ENCODE results near the gene TMEM18.

TMEM18 gene

DNA sequence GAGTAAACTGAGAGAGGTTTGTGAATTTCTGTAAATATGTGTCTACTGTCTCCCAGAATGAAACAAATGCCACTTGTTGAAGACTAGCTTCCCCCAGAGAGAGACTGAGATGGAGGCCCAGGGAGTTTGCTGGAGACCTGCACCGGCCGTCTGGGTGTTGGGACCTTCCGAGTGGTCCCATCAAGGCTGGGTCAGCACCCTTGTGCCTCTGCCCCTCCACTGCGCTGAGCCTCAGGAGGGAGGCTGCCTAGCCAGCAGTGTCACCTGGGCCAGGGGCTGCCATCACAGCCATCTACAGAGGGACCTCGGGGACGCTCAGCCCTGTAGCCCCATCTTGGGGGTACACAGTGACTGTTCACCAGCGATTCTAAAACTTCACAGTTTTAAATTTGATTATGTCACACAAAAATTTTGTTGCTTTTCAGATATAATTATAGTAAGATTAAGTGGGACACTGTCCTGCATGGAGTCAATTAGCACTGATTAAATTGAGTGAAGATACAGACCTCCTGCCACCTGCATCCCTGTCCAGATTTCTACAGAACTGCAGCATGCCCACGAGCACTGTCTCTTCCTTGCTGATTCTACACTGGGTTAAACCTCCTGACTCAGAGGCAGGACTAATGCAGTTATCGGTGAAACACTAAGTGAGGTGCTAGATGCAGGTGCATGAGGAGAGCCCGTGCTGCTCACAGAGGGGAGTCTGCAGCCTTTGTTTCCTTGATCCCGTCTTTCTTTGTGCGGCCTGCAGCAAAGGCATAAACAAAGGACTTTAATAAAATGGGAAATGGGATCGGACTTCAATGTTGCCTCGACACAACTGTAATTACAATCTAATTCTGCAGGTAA lies 50.5 kb downstream of the TMEM18 start:
- TF ChIP-seq, protein P1, sequence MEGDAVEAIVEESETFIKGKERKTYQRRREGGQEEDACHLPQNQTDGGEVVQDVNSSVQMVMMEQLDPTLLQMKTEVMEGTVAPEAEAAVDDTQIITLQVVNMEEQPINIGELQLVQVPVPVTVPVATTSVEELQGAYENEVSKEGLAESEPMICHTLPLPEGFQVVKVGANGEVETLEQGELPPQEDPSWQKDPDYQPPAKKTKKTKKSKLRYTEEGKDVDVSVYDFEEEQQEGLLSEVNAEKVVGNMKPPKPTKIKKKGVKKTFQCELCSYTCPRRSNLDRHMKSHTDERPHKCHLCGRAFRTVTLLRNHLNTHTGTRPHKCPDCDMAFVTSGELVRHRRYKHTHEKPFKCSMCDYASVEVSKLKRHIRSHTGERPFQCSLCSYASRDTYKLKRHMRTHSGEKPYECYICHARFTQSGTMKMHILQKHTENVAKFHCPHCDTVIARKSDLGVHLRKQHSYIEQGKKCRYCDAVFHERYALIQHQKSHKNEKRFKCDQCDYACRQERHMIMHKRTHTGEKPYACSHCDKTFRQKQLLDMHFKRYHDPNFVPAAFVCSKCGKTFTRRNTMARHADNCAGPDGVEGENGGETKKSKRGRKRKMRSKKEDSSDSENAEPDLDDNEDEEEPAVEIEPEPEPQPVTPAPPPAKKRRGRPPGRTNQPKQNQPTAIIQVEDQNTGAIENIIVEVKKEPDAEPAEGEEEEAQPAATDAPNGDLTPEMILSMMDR (IDR thresholded peaks at IDR 0.05; ENCODE audit: extremely low read depth, missing control alignments): no peak

GRCh38 chr2:625415-626333 lies 51.5 kb downstream of the TMEM18 start:
- TF ChIP-seq, protein P1 (IDR thresholded peaks at IDR 0.05; ENCODE audit: extremely low read depth, missing control alignments): no peak

More for the DNA sequence above, 50.5 kb downstream of the TMEM18 start:
- no peak for DNase-seq (ENCODE audit: low spot score)

DNA sequence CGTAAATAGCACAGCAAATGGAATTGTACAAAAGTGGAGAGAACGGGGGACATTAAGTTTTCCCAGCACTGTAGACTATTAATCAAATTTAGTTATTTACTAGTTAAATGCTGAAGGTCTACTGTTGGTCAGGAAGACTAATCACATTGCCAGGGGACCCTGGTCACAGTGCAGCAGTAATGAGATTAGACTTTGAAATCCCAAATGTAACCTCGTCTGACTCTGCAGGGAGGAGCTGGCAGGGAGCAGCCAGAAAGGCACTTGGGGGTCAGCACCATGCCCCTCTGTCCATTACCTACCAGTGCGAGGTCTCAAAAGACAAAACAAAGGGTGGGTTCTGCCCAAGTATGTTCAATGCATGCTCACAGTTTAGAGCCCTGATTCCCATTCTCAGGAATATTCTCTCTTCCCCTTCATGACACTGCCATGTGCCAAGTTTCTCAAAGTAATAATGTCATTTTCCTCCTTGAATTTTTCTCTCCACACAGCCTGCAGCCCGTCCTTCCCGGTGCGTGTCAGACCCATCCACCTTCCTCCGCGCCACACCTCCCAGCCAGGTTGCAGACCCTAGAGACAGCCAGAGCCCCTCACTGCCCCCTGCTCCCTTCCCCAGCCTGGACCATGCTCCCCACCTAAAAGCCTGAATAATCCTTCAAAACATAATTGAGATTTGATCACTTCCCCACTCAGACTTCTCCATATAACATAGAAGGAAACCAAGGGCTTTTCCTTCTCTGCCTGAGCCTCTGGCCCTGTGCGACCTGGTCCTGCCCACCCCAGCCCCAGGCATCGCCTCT lies 52.5 kb downstream of the TMEM18 start:
- TF ChIP-seq, protein P1 (IDR thresholded peaks at IDR 0.05; ENCODE audit: extremely low read depth, missing control alignments): no peak
- DNase-seq (ENCODE audit: low spot score): no peak

More at GRCh38 chr2:625415-626333, 51.5 kb downstream of the TMEM18 start:
- no peak for DNase-seq (ENCODE audit: low spot score)

DNA sequence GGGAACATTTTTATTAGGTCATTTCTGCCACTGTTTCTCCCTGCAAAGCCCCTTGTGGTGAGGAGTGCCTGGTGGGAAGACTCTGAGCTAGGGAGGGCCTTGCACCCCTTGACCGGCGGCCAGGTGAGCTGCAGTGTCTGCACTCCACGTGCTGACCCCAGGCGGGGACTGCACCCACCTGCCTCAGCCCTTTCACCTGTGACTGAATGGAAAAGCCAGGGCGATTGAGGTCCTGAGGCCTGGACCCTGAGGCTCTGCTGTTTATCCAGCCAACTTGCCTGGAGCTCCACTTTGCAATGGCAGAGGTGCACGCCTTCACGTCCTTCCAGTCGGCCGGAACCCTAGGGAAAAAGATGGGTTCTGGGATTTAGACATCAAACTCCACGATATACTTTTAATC lies 53.1 kb downstream of the TMEM18 start:
- DNase-seq (ENCODE audit: low spot score): no peak
- TF ChIP-seq, protein P1 (IDR thresholded peaks at IDR 0.05; ENCODE audit: extremely low read depth, missing control alignments): no peak

- DNase-seq (ENCODE audit: low spot score): no peak
- TF ChIP-seq, protein P1 (IDR thresholded peaks at IDR 0.05; ENCODE audit: extremely low read depth, missing control alignments): no peak
These were observed 53.9 kb downstream of the TMEM18 start for GRCh38 chr2:623130-623922.

DNA sequence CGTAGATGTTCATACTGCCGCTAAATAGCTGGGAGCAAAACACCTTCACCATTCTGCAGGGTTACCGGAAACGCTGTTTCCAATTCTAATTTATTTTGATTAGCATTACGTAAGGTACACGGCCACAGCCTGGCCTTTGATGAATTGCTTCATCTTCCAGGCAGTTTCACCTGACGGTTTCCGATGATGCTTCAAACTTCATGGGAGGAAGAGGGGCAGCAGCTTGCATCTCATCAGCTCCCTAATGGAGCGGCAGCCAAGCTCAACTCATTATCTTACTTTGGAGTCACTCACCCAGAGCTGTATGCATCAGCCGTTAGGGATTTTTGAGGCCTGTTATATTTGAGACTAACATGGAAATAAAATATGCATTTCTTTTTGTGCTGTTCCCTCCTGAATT lies 54.8 kb downstream of the TMEM18 start:
- no peak for DNase-seq (ENCODE audit: low spot score)
- TF ChIP-seq, protein P1 (IDR thresholded peaks at IDR 0.05; ENCODE audit: extremely low read depth, missing control alignments): no peak

All from GM20000 (cell line).